ENCODE results near the gene FBXL17. TPM values are rescaled to one million over a fixed set of nuclear protein-coding genes. Genes with fewer than 3 reads are reported as not detected.

Gene FBXL17
- total and polyA plus RNA-seq, 2 of the 4 experiments (the other 2 are of a cell fraction), result 3.9 to 8.1 TPM

GRCh38 chr5:107930891-107931290 is 451.0 kb downstream of the FBXL17 start:
- WGBS, 2 experiments (ENCODE audit: extremely low coverage in 2 of 2, insufficient read length in 1 of 2), result no CpG with 5 or more reads among the region's 1 CpG
- POLR2A ChIA-PET (ENCODE audit: unreplicated experiment), result no interaction called here
- in situ Hi-C loops (cut with MboI; ENCODE audit: low sequenced_read_pairs), result no loop called here

More at GRCh38 chr5:107930891-107931290, 451.0 kb downstream of the FBXL17 start:
- no peak overlapping the region for H3K23ac ChIP-seq (ENCODE audit: low read depth, low read length)
- no peak overlapping the region for H2AK9ac ChIP-seq (replicated peaks; ENCODE audit: low read depth, low read length, poor library complexity)
- TF ChIP-seq, protein P1, sequence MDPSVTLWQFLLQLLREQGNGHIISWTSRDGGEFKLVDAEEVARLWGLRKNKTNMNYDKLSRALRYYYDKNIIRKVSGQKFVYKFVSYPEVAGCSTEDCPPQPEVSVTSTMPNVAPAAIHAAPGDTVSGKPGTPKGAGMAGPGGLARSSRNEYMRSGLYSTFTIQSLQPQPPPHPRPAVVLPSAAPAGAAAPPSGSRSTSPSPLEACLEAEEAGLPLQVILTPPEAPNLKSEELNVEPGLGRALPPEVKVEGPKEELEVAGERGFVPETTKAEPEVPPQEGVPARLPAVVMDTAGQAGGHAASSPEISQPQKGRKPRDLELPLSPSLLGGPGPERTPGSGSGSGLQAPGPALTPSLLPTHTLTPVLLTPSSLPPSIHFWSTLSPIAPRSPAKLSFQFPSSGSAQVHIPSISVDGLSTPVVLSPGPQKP (IDR thresholded peaks at IDR 0.05; ENCODE audit: borderline replicate concordance, low read depth, low read length), result no peak
- no peak for TF ChIP-seq BHLHE40 (IDR thresholded peaks at IDR 0.05; ENCODE audit: low read depth, low read length)
- DNase-seq (no peak), ATAC-seq (ENCODE audit: low read depth) (no peak)
- H3K4ac ChIP-seq (ENCODE audit: low read depth, low read length), result no peak overlapping the region
- no peak overlapping the region for H2AK5ac ChIP-seq (ENCODE audit: low read depth, low read length)
- BruUV-seq (replicated peaks), result no TSS peak
- no peak overlapping the region for H4K8ac ChIP-seq (ENCODE audit: low read depth in 2 of 2, low read length in 2 of 2)
- no peak overlapping the region for H3K4me2 ChIP-seq (ENCODE audit: low read depth, low read length)
- CTCF ChIA-PET, result no interaction called here
- no peak overlapping the region for H3K9ac ChIP-seq (ENCODE audit: low read depth, low read length)
- no peak overlapping the region for H2BK120ac ChIP-seq (ENCODE audit: low read depth, low read length)
- dilution Hi-C loops (cut with HindIII; ENCODE audit: low sequenced_read_pairs, unreplicated experiment) (no loop called here), intact Hi-C loops (cut with micrococcal nuclease) (no loop called here)
- H3K14ac ChIP-seq (replicated peaks; ENCODE audit: low read depth, low read length), result no peak overlapping the region
- H3K9me3 ChIP-seq (ENCODE audit: control insufficient read depth, insufficient read depth, low read length), result no peaks in the 10 kb centered on the region
- no peaks in the 10 kb centered on the region for H3K9me1 ChIP-seq (ENCODE audit: insufficient read depth, low read length)
- H3K27ac ChIP-seq (ENCODE audit: insufficient read depth, low read length), result no peak overlapping the region
- H3K4me1 ChIP-seq (ENCODE audit: control insufficient read depth, insufficient read depth, low read length), result no peaks in the 10 kb centered on the region
- H2BK20ac ChIP-seq (ENCODE audit: low read depth, low read length), result no peak overlapping the region
- H4K20me1 ChIP-seq (ENCODE audit: insufficient read depth, low read length), result no peaks in the 10 kb centered on the region
- H3K56ac ChIP-seq (ENCODE audit: extremely low read depth, insufficient read depth, low read length), result no peak overlapping the region
- H4K91ac ChIP-seq (ENCODE audit: insufficient read depth, low read depth, low read length), result no peak overlapping the region
- H3K18ac ChIP-seq (ENCODE audit: low read depth, low read length), result no peak overlapping the region
- H2BK15ac ChIP-seq (ENCODE audit: low read depth, low read length), result no peak overlapping the region
- no peak overlapping the region for H2BK5ac ChIP-seq (ENCODE audit: low read depth, low read length, poor library complexity, severe bottlenecking)
- no peak overlapping the region for H2AFZ ChIP-seq (replicated peaks; ENCODE audit: low read length, poor library complexity)
- no peak overlapping the region for H3K4me3 ChIP-seq (ENCODE audit: insufficient read depth, low read depth, low read length)
- no peaks in the 10 kb centered on the region for H3K36me3 ChIP-seq (ENCODE audit: control insufficient read depth, insufficient read depth, low read length)
- no peak overlapping the region for H4K5ac ChIP-seq (ENCODE audit: low read depth, low read length)
- no peaks in the 10 kb centered on the region for H3K79me1 ChIP-seq (ENCODE audit: low read depth in 1 of 2, low read length in 2 of 2)
- H3K27me3 ChIP-seq (ENCODE audit: control insufficient read depth, insufficient read depth, low read length), result no peaks in the 10 kb centered on the region

All from IMR-90 (cell line).